H1 (cell line): ENCODE data around the gene SLC25A22. TPM values are rescaled to one million over a fixed set of nuclear protein-coding genes. Genes with fewer than 3 reads are reported as not detected.

Source experiments
- CBX8 ChIP-seq: fragments of 300-800, 300-1000 bp; sonication (generic); IDR thresholded peaks from 2 replicates; pipeline ENCODE4 v1.7.1; 2016; ENCODE audit warnings: low read depth, low read length, borderline replicate concordance
- CHD7 ChIP-seq: fragments of 300-600 bp; sonication (generic); IDR thresholded peaks from 2 replicates; pipeline ENCODE4 v1.7.1; 2012; ENCODE audit warnings: low read length, moderate library complexity, mild to moderate bottlenecking, inconsistent platforms; ENCODE audit not compliant: insufficient replicate concordance
- GABPA ChIP-seq: IDR thresholded peaks from 2 replicates; pipeline ENCODE4 v1.6.1; 2011; ENCODE audit warnings: mild to moderate bottlenecking, low read length, moderate library complexity, borderline replicate concordance; ENCODE audit not compliant: insufficient read depth
- KDM1A ChIP-seq: fragments of 200-600, 300-600 bp; sonication (generic); IDR thresholded peaks from 2 replicates; pipeline ENCODE4 v1.7.1; 2016; ENCODE audit warnings: mild to moderate bottlenecking, low read length, borderline replicate concordance
- MAFK ChIP-seq: IDR thresholded peaks from 2 replicates; pipeline ENCODE4 v1.6.1; 2012; ENCODE audit warnings: low read depth, mild to moderate bottlenecking, improper control_type of control experiment, low read length
- NRF1 ChIP-seq: IDR thresholded peaks from 2 replicates; pipeline ENCODE4 v1.6.1; 2011; ENCODE audit warnings: mild to moderate bottlenecking, low read depth, low read length, improper control_type of control experiment
- RBBP5 ChIP-seq: IDR thresholded peaks from 2 replicates; pipeline ENCODE4 v1.7.1; 2012; ENCODE audit warnings: low read depth, mild to moderate bottlenecking, inconsistent platforms, low read length, moderate library complexity, borderline replicate concordance
- SRF ChIP-seq: IDR thresholded peaks from 2 replicates; pipeline ENCODE4 v1.6.1; 2011; ENCODE audit warnings: mild to moderate bottlenecking, low read depth, low read length, moderate library complexity
- TBP ChIP-seq: IDR thresholded peaks from 2 replicates; pipeline ENCODE4 v1.6.1; 2011; ENCODE audit warnings: low read depth, low read length, improper control_type of control experiment
- YY1 ChIP-seq: IDR thresholded peaks from 2 replicates; pipeline ENCODE4 v1.6.1; 2011; ENCODE audit warnings: low read depth, mild to moderate bottlenecking, low read length
- polyA plus RNA-seq, 7 experiments: library from polyadenylated mRNA; depleted of rRNA in 3 of 7; stranded (reverse) in 5 of 7; unstranded in 2 of 7; fragments of >200 nt in 5 of 7; fragments of 200-250 nt in 2 of 7; gene quantifications; 1 replicate in 5 of 7; 2 replicates in 1 of 7; 4 replicates in 1 of 7; pipeline versions ENCODE4 v1.2.1 to v1.2.3, GENCODE V29; 2011 to 2013; ENCODE audit warnings: missing spikeins in 2 of 7, mixed read lengths in 2 of 7
- total RNA-seq: library from RNA; stranded (reverse); fragmentation: NEBNext Ultra II Directional; extraction: Animal tissue kit (Norgen Biotek cat#: 25700); gene quantifications from 2 replicates; pipeline ENCODE4 v1.2.1, GENCODE V29; 2021

SLC25A22 gene
- total and polyA plus RNA-seq, 2 of the 8 experiments (the other 6 are each of a cell fraction or from before 2014, with no cell fraction given), result 31.5 to 48.0 TPM

- TF ChIP-seq YY1 (no peak), GABPA (no peak), MAFK (no peak), TBP (no peak), RBBP5 (no peak), NRF1 (no peak), CHD7 (no peak), KDM1A (no peak), CBX8 (no peak), SRF (no peak)
Measured at GRCh38 chr11:826227-826621, 28.1 kb upstream of the SLC25A22 start (continued).
